ENCODE data around the gene PCDHAC2. TPM values are rescaled to one million over a fixed set of nuclear protein-coding genes. Genes with fewer than 3 reads are reported as not detected.

PCDHAC2 gene
- total RNA-seq, result 2.3 and 3.0 TPM in 2 replicates
- long read RNA-seq, result 0 reads

DNA sequence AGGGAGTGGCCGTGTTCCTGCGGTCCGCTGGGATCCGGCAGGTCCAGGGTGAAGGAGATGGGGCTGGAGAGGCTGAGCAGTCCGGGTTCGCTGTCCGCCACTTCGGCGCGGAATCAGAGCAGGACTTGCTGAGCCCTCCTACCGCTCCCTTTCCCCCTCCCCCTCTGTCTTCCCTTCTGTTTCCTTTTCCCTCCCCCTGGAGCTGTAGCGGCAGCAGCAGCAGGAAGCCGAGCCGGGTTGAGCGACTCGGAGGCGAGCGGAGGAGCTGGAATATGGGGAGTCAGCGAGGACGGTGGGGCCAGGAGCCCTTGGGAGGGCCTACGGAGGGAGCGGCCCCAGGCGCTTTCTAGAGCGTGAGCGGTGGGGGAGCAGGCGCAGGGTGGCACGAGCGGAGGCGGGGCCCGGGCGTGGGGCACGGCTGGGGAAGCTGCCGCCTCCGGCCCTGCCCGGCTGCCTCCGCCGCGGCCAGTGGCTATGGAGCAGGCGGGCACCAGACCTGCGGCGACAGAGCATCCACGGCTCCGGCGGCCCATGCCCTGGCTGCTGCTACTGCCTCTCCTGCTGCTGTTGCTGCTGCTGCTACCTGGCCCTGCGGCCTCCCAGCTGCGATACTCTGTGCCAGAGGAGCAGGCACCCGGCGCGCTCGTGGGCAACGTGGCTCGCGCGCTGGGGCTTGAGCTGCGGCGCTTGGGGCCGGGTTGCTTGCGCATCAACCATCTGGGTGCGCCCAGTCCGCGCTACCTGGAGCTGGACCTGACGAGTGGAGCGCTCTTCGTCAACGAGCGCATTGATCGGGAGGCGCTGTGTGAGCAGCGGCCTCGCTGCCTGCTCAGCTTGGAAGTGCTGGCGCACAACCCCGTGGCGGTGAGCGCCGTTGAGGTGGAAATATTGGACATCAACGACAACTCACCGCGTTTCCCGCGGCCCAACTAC is at the start of gene PCDHAC2:
PCDHAC2 (plus strand) TSS at position 184 of the 933 bp plus-strand sequence; CDS start at position 475, 291 bp downstream.
- TF ChIP-seq, protein P1, sequence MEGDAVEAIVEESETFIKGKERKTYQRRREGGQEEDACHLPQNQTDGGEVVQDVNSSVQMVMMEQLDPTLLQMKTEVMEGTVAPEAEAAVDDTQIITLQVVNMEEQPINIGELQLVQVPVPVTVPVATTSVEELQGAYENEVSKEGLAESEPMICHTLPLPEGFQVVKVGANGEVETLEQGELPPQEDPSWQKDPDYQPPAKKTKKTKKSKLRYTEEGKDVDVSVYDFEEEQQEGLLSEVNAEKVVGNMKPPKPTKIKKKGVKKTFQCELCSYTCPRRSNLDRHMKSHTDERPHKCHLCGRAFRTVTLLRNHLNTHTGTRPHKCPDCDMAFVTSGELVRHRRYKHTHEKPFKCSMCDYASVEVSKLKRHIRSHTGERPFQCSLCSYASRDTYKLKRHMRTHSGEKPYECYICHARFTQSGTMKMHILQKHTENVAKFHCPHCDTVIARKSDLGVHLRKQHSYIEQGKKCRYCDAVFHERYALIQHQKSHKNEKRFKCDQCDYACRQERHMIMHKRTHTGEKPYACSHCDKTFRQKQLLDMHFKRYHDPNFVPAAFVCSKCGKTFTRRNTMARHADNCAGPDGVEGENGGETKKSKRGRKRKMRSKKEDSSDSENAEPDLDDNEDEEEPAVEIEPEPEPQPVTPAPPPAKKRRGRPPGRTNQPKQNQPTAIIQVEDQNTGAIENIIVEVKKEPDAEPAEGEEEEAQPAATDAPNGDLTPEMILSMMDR (IDR thresholded peaks at IDR 0.05), result no peak
- Mint-ChIP-seq H3K4me3 (ENCODE audit: unreplicated experiment) (peak within 1 kb of the TSS; percentile 93), H3K36me3 (ENCODE audit: unreplicated experiment) (no peaks in the 10 kb centered on the region), H3K27me3 (ENCODE audit: unreplicated experiment) (peaks cover 5% of the 10 kb centered on the region), H3K9me3 (ENCODE audit: unreplicated experiment) (no peaks in the 10 kb centered on the region), H3K4me1 (ENCODE audit: unreplicated experiment) (peaks cover 24% of the 10 kb centered on the region), H3K27ac (ENCODE audit: unreplicated experiment) (peak within 1 kb of the TSS; percentile 81)
- DNase-seq (ENCODE audit: extremely low spot score, unreplicated experiment), result peak; percentile 88

DNA sequence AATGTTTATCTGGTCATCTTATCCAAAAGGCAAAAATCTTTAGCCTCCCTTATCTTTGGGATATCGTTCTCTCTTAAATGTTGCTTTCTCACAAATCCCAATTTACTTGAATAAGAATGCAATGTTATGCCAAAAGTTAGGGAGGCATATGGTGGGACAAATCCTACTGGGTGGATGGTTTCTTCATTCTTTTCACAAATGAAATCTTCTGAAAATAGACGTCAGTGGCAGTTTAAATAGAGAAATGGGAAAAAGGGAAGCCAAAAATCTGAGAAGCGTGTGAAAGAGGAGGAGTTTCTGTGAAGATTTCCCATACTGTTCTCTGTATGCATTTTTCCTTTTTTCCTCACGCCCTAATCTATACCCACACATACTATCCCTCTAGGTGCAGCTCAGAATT is 42.7 kb upstream of the PCDHAC2 start:
- DNase-seq (ENCODE audit: extremely low spot score, unreplicated experiment), result no peak
- Mint-ChIP-seq H3K4me1 (ENCODE audit: unreplicated experiment) (peaks cover 9% of the 10 kb centered on the region), H3K36me3 (ENCODE audit: unreplicated experiment) (no peaks in the 10 kb centered on the region), H3K27me3 (ENCODE audit: unreplicated experiment) (peaks cover 3% of the 10 kb centered on the region), H3K27ac (ENCODE audit: unreplicated experiment) (no peak overlapping the region), H3K9me3 (ENCODE audit: unreplicated experiment) (no peaks in the 10 kb centered on the region), H3K4me3 (ENCODE audit: unreplicated experiment) (no peak overlapping the region)
- TF ChIP-seq, protein P1 (IDR thresholded peaks at IDR 0.05), result no peak

- peaks cover 3% of the 10 kb centered on the region for H3K27me3 Mint-ChIP-seq (ENCODE audit: unreplicated experiment)
- no peaks in the 10 kb centered on the region for H3K9me3 Mint-ChIP-seq (ENCODE audit: unreplicated experiment)
- H3K27ac Mint-ChIP-seq (ENCODE audit: unreplicated experiment), result peak within 1 kb of the TSS; percentile 74
- peak within 1 kb of the TSS; percentile 82 for H3K4me3 Mint-ChIP-seq (ENCODE audit: unreplicated experiment)
- no peak for DNase-seq (ENCODE audit: extremely low spot score, unreplicated experiment)
- no peaks in the 10 kb centered on the region for H3K36me3 Mint-ChIP-seq (ENCODE audit: unreplicated experiment)
- H3K4me1 Mint-ChIP-seq (ENCODE audit: unreplicated experiment), result peaks cover 9% of the 10 kb centered on the region
- TF ChIP-seq, protein P1 (IDR thresholded peaks at IDR 0.05), result no peak
Observed at GRCh38 chr5:140925806-140926442, 40.4 kb upstream of the PCDHAC2 start, which contains the start of gene PCDHAC1. Gene PCDHAC1 (plus strand): TSS chr5:140926299. CDS start chr5:140926893, 594 bp downstream.

- peaks cover 3% of the 10 kb centered on the region for H3K27me3 Mint-ChIP-seq (ENCODE audit: unreplicated experiment)
- TF ChIP-seq, protein P1 (IDR thresholded peaks at IDR 0.05), result peak; percentile 99
- peaks cover 9% of the 10 kb centered on the region for H3K4me1 Mint-ChIP-seq (ENCODE audit: unreplicated experiment)
- H3K36me3 Mint-ChIP-seq (ENCODE audit: unreplicated experiment), result no peaks in the 10 kb centered on the region
- H3K4me3 Mint-ChIP-seq (ENCODE audit: unreplicated experiment), result peak overlapping the region; percentile 82
- H3K27ac Mint-ChIP-seq (ENCODE audit: unreplicated experiment), result peak overlapping the region; percentile 74
- no peaks in the 10 kb centered on the region for H3K9me3 Mint-ChIP-seq (ENCODE audit: unreplicated experiment)
- peak; percentile 97 for DNase-seq (ENCODE audit: extremely low spot score, unreplicated experiment)
Observed at GRCh38 chr5:140926443-140927227, 39.6 kb upstream of the PCDHAC2 start.
